DOHH2 (cell line): ENCODE results near the gene ASPDH.
A peak's percentile ranks its signal among the peaks of the same experiment; 100 is the strongest.

ENCODE experiments used
- H3F3A ChIP-seq: fragments of 200-600 bp; sonication (generic), shearing (Covaris generic); 2 replicates; pipeline ENCODE4 v1.6.0; 2016; ENCODE audit warnings: antibody characterized with exemption, mild to moderate bottlenecking; ENCODE audit not compliant: control insufficient read depth, insufficient read depth
- H3K27ac ChIP-seq: fragments of 200-600 bp; sonication (generic); 2 replicates; pipeline ENCODE4 v1.5.1; 2014; ENCODE audit warnings: low read depth, mild to moderate bottlenecking, low read length, moderate library complexity
- H3K27me3 ChIP-seq: fragments of 200-600 bp; sonication (generic); 2 replicates; pipeline ENCODE4 v1.6.1; 2014; ENCODE audit warnings: mild to moderate bottlenecking, low read length, mixed read lengths; ENCODE audit not compliant: control insufficient read depth
- H3K36me3 ChIP-seq: fragments of 200-600 bp; sonication (generic); 2 replicates; pipeline ENCODE4 v1.6.1; 2014; ENCODE audit warnings: mild to moderate bottlenecking, low read length, moderate library complexity, mixed read lengths; ENCODE audit not compliant: control insufficient read depth
- H3K4me1 ChIP-seq: fragments of 200-600 bp; sonication (generic); 2 replicates; pipeline ENCODE4 v1.6.1; 2014; ENCODE audit warnings: mild to moderate bottlenecking, low read length, mixed read lengths; ENCODE audit not compliant: control insufficient read depth
- H3K4me2 ChIP-seq: fragments of 200-600 bp; sonication (generic); 2 replicates; pipeline ENCODE4 v1.6.0; 2014; ENCODE audit warnings: mild to moderate bottlenecking, low read length, moderate library complexity
- H3K4me3 ChIP-seq: fragments of 200-600 bp; sonication (generic); 2 replicates; pipeline ENCODE4 v1.5.1; 2014; ENCODE audit warnings: mild to moderate bottlenecking, low read length, mixed read lengths
- H3K79me2 ChIP-seq: fragments of 200-600 bp; sonication (generic); 2 replicates; pipeline ENCODE4 v1.6.1; 2014; ENCODE audit warnings: mild to moderate bottlenecking, low read length, mixed read lengths; ENCODE audit not compliant: control insufficient read depth
- H3K9me2 ChIP-seq: fragments of 200-600 bp; sonication (generic); replicated peaks from 2 replicates; pipeline ENCODE4 v1.6.1; 2014; ENCODE audit warnings: mild to moderate bottlenecking, low read length, mixed read lengths; ENCODE audit not compliant: control insufficient read depth
- H3K9me3 ChIP-seq: fragments of 200-600 bp; sonication (generic); 2 replicates; pipeline ENCODE4 v1.6.1; 2014; ENCODE audit warnings: antibody characterized with exemption, low read length, mixed read lengths; ENCODE audit not compliant: control insufficient read depth, insufficient read depth
- H4K20me1 ChIP-seq: fragments of 200-600 bp; sonication (generic); 2 replicates; pipeline ENCODE4 v1.6.0; 2014; ENCODE audit warnings: low read depth, mild to moderate bottlenecking, antibody characterized with exemption, low read length, moderate library complexity; ENCODE audit not compliant: control insufficient read depth, insufficient read depth
- CTCF ChIP-seq: fragments of 200-600 bp; sonication (generic); IDR thresholded peaks from one replicate; pipeline ENCODE4 v1.5.1; 2014; ENCODE audit warnings: antibody characterized with exemption, mild to moderate bottlenecking, low read depth, low read length; ENCODE audit not compliant: poor library complexity, severe bottlenecking
- EZH2phosphoT487 ChIP-seq: fragments of 200-600 bp; sonication (generic); IDR thresholded peaks from 2 replicates; pipeline ENCODE4 v1.6.1; 2017; ENCODE audit warnings: borderline replicate concordance, mild to moderate bottlenecking, antibody characterized with exemption, low read length, moderate library complexity, mixed read lengths

ASPDH gene

GRCh38 chr19:50542943-50543342, 29.2 kb upstream of the ASPDH start:
- Histone ChIP-seq H3K4me3 (no peak overlapping the region), H3K9me2 (no peaks in the 10 kb centered on the region), H3K9me3 (no peaks in the 10 kb centered on the region), H3K4me1 (no peaks in the 10 kb centered on the region), H3K4me2 (no peak overlapping the region), H3K36me3 (no peaks in the 10 kb centered on the region), H3K27ac (no peak overlapping the region), H4K20me1 (no peaks in the 10 kb centered on the region), H3K79me2 (no peaks in the 10 kb centered on the region), H3F3A (no peaks in the 10 kb centered on the region), H3K27me3 (no peaks in the 10 kb centered on the region)
- TF ChIP-seq EZH2phosphoT487 (no peak), CTCF (no peak)

GRCh38 chr19:50537769-50538230, 24.1 kb upstream of the ASPDH start:
- H3K79me2 ChIP-seq, result no peaks in the 10 kb centered on the region
- H3K4me1 ChIP-seq, result no peaks in the 10 kb centered on the region
- no peak overlapping the region for H3K4me2 ChIP-seq
- peaks cover 3% of the 10 kb centered on the region; the same call in 1 of the 2 replicates for H3K27me3 ChIP-seq
- no peaks in the 10 kb centered on the region for H3K36me3 ChIP-seq
- H4K20me1 ChIP-seq, result no peaks in the 10 kb centered on the region
- H3F3A ChIP-seq, result no peaks in the 10 kb centered on the region
- H3K27ac ChIP-seq, result no peak overlapping the region
- no peaks in the 10 kb centered on the region for H3K9me2 ChIP-seq
- peaks cover 6% of the 10 kb centered on the region for H3K9me3 ChIP-seq
- TF ChIP-seq CTCF (peak; percentile 94), EZH2phosphoT487 (no peak)
- no peak overlapping the region for H3K4me3 ChIP-seq

GRCh38 chr19:50537306-50537685, 23.6 kb upstream of the ASPDH start:
- Histone ChIP-seq H3K79me2 (no peaks in the 10 kb centered on the region), H3K4me2 (no peak overlapping the region), H4K20me1 (no peaks in the 10 kb centered on the region), H3K4me1 (no peaks in the 10 kb centered on the region), H3K27ac (no peak overlapping the region), H3K9me2 (no peaks in the 10 kb centered on the region), H3K27me3 (peaks cover 3% of the 10 kb centered on the region; the same call in 1 of the 2 replicates), H3F3A (no peaks in the 10 kb centered on the region), H3K4me3 (no peak overlapping the region), H3K9me3 (peaks cover 11% of the 10 kb centered on the region), H3K36me3 (no peaks in the 10 kb centered on the region)
- TF ChIP-seq EZH2phosphoT487 (no peak), CTCF (no peak)
